Stimulated activated CD4-positive, alpha-beta T cell treated with anti-CD3 and anti-CD28 coated beads, Interleukin-15, amount 100 ng/mL, for 1 hour (primary cell): ENCODE measurements around the gene NKAIN1.
"Not testable (repeated sequence)": the region's sequence is repeated elsewhere in the genome, so short reads cannot be mapped to it uniquely, and the experiment has no call there.

Experiments used
- DNase-seq, 2 donors: peaks; one replicate each; pipeline ENCODE4 v3.0.0-alpha.2; 2020; ENCODE audit warnings: low read depth in 1 of 2, low spot score in 1 of 2

NKAIN1 gene

DNA sequence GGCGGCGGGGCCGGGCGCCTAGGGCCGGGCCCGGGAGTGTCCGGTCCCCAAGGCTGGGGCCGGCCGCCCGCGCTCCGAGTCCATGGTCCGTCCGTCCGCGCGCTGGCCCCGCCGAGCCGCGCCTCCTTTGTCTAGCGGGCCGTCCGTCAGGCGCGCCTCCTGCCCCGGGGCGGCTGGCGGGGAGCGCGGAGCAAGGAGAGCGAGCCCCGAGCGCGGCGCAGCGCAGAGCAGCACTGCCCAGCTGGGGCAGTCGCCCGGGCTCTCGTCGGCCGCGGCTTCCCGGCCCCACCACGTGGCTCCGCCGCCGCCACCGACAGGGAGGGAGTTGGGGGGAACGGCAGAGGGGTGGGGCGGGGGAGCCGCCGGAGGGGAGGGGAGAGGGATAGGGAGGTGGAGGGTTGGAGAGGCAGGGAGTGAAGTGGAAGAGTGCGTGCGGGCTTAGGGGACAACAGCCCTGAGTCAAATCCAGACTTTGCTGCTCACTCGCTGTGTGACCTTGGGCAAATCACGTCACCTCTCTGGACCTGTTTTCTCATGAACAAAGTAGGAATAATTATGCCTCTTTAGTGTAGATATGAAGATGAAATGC, at the start of gene NKAIN1:
Gene NKAIN1, minus strand, starts transcription at position 235 of the 589 bp plus-strand sequence. CDS start 340 bp downstream, outside the sequence.
- no peak for DNase-seq

DNA sequence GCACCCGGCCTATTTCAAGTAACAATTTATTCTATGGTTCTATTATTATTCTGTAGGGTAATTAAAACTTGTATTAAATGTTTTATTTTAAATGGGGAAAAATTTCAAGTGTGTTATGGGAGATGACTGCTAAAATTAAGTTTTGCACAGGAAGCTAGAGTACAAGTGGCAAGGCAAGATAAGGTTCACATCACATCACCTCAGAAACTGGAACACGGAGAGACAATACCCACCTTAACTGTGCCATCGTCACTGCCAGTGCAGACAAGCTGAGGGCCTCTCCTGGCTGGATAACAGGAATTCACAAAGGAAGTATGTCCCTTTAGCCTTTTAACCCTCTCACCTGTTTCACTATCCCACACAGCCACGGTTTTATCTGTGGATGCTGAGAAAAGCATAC, 49.3 kb upstream of the NKAIN1 start:
- no peak for DNase-seq

DNA sequence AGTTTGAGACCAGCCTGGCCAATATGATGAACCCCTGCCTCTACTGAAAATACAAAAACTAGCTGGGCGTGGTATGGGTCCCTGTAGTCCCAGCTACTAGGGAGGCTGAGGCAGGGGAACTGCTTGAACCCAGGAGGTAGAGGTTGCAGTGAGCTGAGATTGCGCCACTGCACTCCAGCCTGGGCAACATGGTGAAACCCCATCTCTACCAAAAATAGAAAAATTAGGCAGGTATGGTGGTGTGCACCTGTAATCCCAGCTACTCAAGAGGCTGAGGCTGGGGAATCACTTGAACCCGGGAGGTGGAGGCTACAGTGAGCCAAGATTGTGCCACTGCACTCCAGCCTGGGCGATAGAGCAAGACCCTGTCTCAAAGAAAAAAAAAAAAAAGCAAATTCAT, 48.1 kb upstream of the NKAIN1 start:
- DNase-seq = not testable (repeated sequence)

DNA sequence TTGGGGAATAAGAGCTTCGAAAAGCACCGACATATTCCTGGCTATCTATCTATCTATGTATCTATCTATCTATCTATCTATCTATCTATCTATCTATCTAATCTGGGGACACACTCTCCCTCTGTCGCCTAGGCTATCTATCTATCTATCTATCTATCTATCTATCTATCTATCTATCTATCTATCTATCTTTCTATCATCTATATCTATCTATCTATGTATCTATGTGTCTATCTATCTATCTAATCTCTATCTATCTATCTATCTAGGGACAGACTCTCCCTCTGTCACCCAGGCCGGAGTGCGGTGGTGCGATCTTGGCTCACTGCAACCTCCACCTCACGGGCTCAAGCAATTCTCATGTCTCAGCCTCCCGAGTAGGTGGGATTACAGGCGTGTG, 42.7 kb upstream of the NKAIN1 start:
- DNase-seq = not testable (repeated sequence)

DNA sequence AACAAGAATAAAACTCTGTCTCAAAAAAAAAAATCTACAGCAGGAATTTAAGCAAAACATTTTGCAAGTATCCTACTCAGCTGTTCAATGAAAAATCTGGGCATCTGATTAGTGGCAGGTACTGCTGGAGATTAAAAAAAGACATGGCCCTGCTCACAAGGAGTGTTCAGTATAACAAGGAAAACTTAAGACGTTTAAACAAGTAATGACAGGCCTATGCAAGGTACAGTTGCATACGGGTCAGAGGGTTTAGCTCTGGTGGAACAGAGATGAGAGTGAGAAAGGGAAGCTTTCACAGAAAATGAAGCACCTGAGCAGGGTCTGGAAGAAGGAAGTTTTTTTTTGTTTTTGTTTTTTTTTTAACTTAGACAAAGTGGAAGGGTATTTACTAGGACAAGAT, 33.9 kb upstream of the NKAIN1 start:
- no peak for DNase-seq

DNA sequence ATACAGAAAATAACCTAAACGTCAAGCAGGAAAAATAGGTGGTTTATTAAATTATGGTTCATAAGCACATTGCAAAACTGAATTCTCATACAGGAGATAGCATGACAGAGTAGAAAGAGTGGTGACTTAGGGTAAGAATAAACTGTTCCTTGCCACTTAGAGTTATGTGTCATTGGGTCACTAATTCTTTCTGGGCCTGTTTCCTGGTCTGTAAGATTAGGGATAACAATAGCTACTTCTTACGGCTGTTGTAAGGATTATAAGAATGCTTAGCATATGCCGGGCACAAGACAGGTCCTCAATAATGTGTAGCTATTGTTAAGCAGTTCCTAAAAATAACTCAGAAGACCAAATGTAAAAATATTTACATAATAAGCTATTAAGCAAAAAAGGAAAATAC, 32.7 kb upstream of the NKAIN1 start:
- no peak for DNase-seq

DNA sequence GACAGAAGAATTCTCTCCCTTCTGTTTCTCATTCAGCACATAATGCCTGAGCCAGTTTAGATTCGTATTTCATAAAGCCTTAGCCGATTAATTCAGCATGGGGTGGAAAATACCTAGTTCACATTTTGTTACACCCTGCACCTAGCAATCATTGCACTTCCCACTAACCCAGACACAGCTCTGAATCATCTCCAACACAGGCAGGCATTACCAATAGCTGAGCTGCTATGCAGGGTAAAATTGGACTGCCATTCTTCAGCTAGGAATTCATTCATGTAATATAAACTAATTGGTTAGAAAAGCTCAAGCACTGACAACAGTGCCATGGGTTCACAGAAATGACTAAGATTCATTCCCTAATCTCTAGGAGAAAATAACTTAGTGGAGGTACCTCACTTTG, 26.9 kb upstream of the NKAIN1 start:
- no peak for DNase-seq

DNA sequence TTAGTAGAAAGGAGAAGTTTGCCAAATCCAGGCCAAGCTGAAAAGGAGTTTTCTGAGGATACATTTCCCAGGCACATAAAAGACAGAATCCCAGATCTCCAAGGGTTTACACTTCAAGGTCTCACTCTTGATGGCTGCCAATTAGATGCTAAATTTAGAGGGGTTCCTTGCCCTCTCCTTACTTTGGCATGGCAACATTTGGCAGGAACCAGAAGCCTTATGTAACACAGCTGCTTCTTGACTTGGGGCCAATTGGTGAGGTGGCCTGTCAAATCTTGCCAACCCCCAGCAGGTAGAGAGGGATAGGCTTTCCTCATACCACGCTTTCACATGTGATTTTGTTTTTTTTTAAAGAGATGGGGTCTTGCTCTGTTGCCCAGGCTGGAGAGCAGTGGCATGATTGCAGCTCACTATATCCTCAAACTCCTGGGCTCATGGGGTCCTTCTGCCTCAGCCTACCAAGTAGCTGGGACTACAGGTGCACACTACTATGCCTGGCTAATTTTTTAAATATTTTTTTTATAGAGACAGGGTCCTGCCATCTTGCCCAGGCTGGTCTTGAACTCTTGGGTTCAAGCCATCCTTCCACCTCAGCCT, 25.2 kb upstream of the NKAIN1 start:
- no peak for DNase-seq

DNA sequence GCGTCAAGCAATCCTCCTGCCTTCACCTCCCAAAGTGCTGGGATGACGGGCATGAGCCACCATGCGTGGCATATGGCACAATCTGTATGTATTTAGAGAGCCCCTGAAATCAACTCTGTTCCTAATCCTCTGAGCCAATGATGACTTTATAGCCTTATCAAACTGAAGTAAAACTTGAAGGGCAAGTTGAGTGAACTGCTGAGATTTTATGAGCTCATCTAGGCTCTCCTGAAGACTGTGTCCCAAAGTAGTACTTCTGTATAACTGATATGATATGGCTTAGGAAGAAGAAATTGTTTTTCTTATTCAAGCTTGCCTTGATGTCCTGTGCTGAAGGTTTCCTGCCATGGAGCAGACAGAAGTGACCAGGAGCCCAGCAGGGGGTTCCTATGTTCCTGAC, 23.7 kb upstream of the NKAIN1 start:
- no peak for DNase-seq

DNA sequence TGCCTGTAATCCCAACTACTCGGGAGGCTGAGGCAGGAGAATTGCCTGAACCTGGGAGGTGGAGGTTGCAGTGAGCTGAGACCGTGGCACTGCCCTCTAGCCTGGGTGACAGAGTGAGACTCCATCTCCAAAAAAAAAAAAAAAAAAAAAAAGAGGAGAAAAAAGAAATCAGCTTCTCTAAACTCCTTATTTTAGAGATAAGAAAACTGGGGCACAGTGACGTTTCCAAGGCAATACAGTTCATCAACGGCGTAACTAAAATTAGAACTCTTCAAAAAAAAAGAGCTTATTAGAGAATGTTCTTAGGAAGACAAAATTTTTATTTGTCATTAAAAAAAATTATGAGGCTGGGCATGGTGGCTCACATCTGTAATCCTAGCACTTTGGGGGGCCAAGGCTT, 22.7 kb upstream of the NKAIN1 start:
- not testable (repeated sequence) for DNase-seq

DNA sequence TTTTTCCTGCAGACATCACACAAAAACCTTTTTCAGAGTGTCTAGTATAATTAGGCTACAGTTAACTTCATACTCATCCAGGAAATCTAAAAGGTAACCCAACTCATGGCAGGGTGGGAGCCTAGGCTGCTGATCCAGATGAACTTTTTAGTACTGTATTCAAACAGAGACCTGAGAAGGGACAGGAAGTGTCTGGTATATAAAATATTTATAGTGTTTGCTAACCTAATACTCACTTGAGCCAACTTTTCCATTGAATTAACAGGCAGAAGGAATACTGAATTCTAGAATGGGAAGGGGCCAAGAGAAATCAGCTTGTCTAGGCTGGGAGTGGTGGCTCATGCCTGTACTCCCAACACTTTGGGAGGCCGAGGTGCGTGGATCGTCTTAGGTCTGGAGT, 22.2 kb upstream of the NKAIN1 start:
- no peak for DNase-seq

DNA sequence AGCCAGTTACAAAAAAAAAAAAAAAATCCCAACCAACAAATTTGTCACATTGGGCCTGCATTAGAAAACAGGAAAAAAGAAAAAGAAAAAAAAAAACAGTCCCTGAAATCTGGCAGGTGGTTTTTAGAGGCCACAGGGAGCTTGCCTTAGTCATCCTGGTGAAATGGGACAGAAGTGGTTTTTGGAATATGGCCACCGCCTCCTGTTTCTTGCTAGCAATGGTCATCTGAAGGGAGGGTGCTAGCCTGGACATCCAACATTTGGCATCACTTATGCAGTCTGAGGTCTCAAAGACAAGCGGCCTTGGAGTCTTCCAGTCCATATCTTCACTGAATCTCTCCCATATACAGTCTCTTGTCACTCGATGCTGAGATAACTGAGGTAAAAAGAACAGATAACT, 20.1 kb upstream of the NKAIN1 start:
- no peak for DNase-seq

DNA sequence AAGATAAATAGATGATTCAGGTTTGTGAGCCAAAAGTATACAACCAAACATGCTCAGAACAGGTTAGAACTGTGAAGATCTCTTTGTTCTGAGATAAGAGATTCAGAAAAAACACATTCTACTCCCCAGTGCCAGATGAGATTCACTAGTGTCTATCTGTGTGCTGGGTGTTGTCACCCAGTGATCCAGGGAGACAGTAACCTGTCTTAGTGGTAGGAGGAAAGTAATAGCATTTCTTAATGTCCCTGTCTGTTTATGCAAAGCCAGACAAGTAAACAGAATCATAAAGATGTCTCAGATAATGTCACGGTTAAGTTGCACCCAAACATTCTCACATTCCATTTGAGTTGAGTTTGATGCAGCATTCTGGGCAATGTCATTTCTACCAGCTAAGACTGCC, 18.9 kb upstream of the NKAIN1 start:
- DNase-seq = no peak

DNA sequence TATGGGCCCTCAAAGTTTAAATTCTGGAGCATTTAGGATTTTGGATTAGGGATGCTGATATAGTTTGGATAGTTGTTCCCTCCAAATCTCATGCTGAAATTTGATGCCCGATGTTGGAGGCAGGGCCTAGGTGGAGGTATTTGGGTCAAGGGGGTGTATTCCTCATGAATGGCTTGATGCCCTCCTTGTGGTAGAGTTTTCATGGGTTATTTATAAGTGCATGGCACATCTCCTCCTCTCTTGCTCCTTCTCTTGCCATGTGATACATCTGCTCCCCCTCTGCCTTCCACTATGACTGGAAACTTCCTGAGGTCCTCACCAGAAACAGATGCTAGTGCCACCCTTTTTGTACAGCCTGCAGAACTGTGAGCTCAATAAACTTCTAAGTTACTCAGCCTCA, 17.5 kb upstream of the NKAIN1 start:
- DNase-seq = no peak

DNA sequence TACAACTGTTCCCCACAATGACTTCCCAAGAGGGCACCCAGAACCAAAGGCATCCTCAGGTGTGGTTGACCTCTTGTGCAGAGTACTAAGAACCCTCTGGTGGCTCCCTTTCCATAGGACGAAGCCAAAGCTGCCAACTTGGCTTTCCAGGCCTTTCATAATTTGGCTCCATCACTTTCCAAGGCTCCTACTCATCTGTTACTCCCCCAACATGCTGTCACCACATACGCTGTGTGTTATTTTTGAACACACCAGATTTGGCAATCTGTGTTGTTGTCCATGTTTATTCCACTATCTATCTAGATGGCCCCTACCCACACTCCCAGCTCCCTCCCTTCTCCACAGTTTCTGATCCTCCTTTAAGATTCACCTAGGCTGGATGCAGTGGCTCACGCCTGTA, 10.2 kb upstream of the NKAIN1 start:
- no peak for DNase-seq

DNA sequence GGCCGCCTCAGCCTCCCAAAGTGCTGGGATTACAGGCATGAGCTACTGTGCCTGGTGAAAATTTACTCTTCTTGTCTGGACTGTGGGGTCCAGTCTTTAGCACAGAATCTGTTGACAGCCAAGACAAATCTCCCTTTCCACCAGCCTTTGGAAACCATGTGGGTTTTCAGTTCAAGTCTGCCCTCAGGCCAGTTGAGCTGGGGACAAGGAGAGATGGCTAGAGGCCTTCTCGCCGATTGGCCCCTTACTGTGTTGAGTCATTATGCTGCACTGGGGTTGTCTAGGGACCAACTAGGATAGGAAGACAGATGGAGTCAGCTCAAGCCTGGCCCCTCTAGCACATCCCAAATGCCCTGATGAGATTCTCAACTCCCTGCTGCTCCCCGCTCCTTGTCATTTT, 8.6 kb upstream of the NKAIN1 start:
- DNase-seq = no peak

DNA sequence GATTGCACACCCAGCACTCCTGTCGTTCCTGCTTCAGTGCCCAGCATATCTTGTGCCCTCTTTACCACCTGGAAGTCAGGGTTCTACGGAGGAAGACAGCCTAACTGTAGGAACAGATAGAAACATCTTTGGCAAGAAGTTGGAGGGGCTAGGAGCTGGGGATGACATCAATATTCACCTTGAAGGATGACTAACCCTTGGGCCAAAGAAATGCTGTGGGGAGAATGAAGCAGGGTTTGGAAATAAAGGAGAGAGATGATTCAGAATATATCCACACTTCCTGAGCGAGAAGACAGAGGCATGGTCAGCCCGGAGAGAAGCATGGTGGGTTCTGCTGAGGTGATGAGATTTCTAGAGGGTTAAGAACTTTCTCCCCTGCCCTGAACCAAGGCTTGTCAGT, 4.6 kb upstream of the NKAIN1 start:
- no peak for DNase-seq

DNA sequence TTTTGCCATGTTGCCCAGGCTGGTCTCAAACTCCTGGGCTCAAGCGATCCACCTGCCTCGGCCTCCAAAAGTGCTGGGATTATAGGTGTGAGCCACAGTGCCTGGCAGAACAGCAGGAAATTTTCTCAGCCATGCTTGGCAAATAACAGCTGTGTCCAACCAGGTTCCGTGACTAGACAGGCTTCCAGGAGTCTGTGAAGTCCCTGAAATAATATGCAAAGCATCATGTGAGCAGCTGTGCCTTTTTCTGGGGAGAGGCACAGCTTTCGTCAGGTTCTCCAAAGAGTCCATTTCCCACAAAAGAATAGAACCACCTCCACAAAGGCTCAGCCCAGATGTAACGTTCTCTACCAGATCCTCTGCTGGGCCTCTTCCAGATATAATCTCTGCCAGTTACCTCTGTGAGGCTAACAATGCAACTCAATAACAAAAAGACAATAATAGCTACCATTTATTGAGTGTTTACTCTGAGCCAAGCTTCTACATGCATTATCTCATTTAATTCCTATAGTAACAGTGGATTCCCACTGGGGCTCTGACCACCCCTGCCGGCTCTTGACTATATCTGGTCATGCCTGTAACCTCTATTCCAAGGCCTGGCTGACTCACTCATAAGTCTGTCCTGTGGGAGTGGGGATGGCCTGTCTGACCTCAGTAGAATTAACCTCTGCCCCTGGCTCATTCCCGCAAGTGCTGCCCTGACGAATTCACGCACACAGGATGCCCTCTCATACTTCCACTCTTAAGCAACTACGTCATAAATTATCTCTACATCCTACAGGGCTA, 4.0 kb upstream of the NKAIN1 start:
- DNase-seq = no peak

DNA sequence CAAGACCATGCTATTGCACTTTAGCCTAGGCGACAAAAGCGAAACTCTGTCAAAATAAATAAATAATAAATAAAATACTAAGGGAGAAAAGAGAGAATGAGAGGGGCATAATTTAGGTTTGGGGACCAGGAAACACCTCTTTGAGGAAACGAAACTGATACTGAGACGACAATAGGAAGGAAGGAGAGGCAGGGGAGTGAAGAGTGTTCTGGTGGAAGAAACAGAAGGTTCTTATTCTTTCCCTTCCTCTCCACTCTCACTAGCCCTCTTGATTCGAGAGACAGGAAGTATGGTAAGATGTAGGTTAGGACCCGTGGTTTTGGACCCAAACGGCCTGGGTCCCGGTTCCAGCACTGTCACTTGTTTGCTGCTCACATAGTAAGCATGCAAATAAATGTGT, 1.6 kb upstream of the NKAIN1 start:
- DNase-seq = no peak

DNA sequence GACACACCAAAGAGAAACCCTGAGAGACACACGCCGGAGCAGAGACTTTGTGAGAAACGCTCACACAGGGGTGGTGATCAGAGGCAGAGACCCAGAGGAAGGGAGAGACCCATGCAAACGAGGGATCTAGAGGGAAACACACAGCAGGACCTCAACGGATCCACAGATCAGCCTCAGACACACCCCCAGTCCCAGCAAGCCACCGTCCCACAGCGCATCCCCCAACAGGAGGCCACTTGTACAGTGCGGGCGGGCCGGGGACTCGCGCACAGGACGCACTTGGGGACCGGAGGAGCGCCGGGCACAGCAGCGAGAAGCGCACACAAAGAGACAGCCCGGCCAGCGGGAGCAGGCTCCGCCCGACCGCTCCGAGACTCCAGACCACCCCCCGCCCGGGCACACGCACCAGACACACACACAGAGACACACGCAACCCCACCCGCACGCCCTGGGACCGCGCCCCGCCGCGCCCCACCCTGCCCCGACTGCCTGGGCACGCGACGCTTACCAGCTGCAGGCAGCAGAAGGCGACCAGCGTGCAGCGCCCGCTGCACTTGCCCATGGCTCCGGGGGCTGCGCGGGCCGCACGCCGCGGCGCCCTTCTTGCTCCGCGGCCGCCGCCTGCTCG, 587 bp downstream of the NKAIN1 start:
- DNase-seq = no peak

DNA sequence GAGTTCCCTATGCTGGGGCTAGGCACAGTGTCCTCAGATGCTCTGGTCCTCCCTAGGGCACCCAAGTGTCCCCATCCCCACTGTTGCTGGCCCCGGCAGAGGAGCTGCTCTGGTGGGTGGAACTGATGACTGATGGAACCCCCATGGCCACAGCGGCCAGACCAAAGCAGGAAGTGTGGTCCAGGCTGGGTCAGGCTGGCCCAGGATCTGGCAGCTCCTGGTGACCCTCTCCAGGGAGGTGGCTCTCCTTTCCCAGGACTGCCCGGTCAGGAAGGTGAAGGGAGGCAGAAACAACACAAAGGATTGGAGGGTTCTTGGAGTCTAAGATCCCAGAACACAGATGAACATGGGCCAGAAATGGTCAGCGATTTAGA, 1.1 kb downstream of the NKAIN1 start:
- no peak for DNase-seq

DNA sequence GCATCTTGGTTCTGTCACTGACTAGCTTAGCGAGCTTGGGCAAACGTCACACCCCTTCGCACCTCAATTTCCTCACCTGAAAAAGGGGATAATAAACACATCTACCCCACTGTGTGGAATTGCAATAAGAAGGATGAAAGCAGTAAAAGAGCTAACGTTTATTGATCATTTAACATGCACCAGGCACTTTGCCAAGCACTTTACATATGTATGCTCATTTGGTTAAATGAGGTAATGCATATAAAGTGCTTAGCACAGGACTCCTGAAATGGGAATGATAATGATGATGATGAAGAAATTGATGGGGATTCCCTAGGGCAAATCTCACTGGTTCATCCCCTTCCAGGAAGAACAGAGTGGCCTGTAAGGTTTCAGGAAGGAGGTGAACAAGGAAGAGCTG, 4.8 kb downstream of the NKAIN1 start:
- DNase-seq = no peak
